ENCODE results near the gene CLOCK.
"Not testable (repeated sequence)": the region's sequence is repeated elsewhere in the genome, so short reads cannot be mapped to it uniquely, and the experiment has no call there.

- not testable (repeated sequence) for TF ChIP-seq CTCF, POLR2A (IDR thresholded peaks at IDR 0.05)
Observed at GRCh38 chr4:55551964-55552363, 5.3 kb upstream of the CLOCK start.
